Brain microvascular endothelial cell (primary cell): ENCODE data around the gene TMBIM4.

Experiments
- DNase-seq: peaks from one replicate; pipeline ENCODE4 v3.0.0-alpha.2; 2020
- H3K27ac ChIP-seq: fragments of 250-450 bp; sonication (Bioruptor Pico); 2 replicates; pipeline ENCODE4 v1.5.1; 2020; ENCODE audit warnings: mild to moderate bottlenecking, moderate library complexity
- H3K27me3 ChIP-seq: fragments of 250-450 bp; sonication (Bioruptor Pico); replicated peaks from 2 replicates; pipeline ENCODE4 v1.5.1; 2020; ENCODE audit warnings: mild to moderate bottlenecking
- H3K36me3 ChIP-seq: fragments of 250-450 bp; sonication (Bioruptor Pico); replicated peaks from 2 replicates; pipeline ENCODE4 v1.5.1; 2020; ENCODE audit warnings: mild to moderate bottlenecking
- H3K4me3 ChIP-seq: 2 replicates; pipeline ENCODE4 v1.5.1; 2011; ENCODE audit warnings: low read depth, mild to moderate bottlenecking, control low read depth, low read length, moderate library complexity
- CTCF ChIP-seq: IDR thresholded peaks from 2 replicates; pipeline ENCODE4 v1.5.1; 2011; ENCODE audit warnings: low read depth, mild to moderate bottlenecking, moderate library complexity, low read length, control low read depth, inconsistent platforms; ENCODE audit errors: missing control alignments
- in situ Hi-C: cut with HindIII; loops from 2 replicates; pipeline ENCODE4 v1.10.0; 2017; ENCODE audit warnings: low sequenced_read_pairs, low pct_ligation_motif_present

The TMBIM4 gene

GRCh38 chr12:66108386-66108785, 61.4 kb downstream of the TMBIM4 start:
- DNase-seq, result no peak
- Histone ChIP-seq H3K27ac (no peak overlapping the region), H3K27me3 (no peaks in the 10 kb centered on the region), H3K36me3 (no peaks in the 10 kb centered on the region), H3K4me3 (no peak overlapping the region)
- TF ChIP-seq CTCF, result no peak
- in situ Hi-C loops, result no loop called here

DNA sequence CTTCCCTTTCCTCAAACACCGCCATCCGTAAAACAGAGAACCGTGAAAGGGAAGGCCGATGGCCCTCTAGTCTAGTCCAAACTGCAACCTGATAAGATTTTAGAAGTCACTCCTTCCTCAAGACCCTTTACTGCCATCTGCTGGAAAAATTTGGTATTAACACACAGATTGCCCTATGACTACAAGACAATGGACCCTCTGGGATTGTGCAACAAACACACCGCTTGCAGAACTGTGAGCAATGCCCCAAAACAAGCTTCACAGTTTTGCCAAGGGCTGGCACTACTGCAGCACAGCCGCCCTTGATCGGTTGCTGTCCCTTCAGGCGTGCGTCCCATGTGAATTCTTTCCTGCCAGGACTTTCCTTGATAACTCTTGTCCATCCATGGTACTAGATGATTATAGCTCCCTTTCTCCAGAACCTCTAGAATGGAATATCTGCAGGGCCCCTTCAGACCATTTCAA, 62.3 kb downstream of the TMBIM4 start:
- peak; percentile 74 for TF ChIP-seq CTCF
- no peak overlapping the region for H3K27ac ChIP-seq
- peak; percentile 84 for DNase-seq
- H3K27me3 ChIP-seq, result no peaks in the 10 kb centered on the region
- H3K4me3 ChIP-seq, result no peak overlapping the region
- in situ Hi-C loops, result no loop called here
- no peaks in the 10 kb centered on the region for H3K36me3 ChIP-seq

GRCh38 chr12:66103016-66103913, 66.5 kb downstream of the TMBIM4 start:
- Histone ChIP-seq H3K27ac (no peak overlapping the region), H3K27me3 (no peaks in the 10 kb centered on the region), H3K36me3 (no peaks in the 10 kb centered on the region), H3K4me3 (no peak overlapping the region)
- DNase-seq, result no peak
- peak; percentile 45 for TF ChIP-seq CTCF
- in situ Hi-C loops, result no loop called here

DNA sequence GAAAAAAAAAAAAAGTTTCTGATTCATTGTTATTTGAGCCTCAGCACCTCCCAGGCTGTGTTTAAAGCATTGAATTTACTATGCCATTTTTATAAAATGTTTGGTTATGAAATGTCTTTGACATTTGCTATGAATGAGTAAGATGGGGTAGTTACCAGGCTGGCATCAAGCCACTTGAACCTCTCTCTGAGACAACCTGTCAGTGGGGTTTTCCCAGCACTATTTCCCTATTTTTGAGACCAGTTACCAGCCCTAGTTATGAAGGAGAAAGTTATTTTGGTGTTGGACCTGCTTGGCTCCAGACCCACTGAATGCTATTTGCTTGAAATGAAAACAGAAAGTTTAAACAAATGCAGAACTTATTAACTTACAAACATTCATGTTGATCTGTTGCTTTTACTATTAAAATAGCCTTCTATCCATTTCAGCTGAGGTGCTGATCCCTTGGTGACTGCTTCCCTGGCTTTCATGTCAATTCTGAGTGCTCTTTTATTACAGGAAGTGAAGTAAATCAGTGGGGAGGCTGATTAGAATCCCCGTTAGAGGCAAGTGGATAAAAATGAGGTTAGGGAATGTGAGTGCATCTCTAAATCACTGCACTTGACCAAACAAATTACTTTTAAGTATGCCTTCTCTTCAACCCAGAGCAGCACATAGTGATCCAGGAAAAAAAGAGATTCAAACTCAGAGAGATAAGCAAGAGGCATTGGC, 77.1 kb downstream of the TMBIM4 start:
- in situ Hi-C loops, result no loop called here
- no peak for DNase-seq
- no peaks in the 10 kb centered on the region for H3K27me3 ChIP-seq
- no peak overlapping the region for H3K27ac ChIP-seq
- no peaks in the 10 kb centered on the region for H3K36me3 ChIP-seq
- H3K4me3 ChIP-seq, result no peak overlapping the region
- no peak for TF ChIP-seq CTCF

DNA sequence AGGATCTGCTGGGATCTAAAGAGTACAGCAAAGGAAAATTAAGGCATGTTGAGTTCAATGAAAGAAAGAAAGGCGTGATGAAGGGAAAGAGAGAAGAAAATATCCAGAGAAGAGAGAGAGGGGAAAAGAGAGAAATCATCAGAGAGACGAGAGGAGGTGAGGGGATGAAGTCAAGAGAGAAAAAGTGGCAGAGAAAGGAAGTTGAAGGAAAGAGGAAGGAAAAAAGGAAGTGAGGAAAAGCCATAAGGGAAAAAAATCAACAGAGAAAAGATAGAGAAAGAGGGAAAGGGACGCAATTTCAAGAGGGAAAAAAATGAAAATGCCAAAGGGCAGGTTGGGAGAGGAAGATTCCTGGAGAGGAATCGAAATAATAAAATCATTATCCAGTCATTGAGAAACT, 79.6 kb downstream of the TMBIM4 start:
- TF ChIP-seq CTCF, result no peak
- no peaks in the 10 kb centered on the region for H3K27me3 ChIP-seq
- in situ Hi-C loops, result no loop called here
- no peak for DNase-seq
- no peak overlapping the region for H3K27ac ChIP-seq
- H3K4me3 ChIP-seq, result no peak overlapping the region
- no peaks in the 10 kb centered on the region for H3K36me3 ChIP-seq
